ENCODE data around the gene NIM1K. TPM values are rescaled to one million over a fixed set of nuclear protein-coding genes. Genes with fewer than 3 reads are reported as not detected.

The NIM1K gene
- total and polyA plus RNA-seq, 10 donors = 0.13 to 1.1 (median 0.39) TPM; not detected in 1

GRCh38 chr5:43154469-43154868 lies 37.6 kb upstream of the NIM1K start:
- no peaks in the 10 kb centered on the region for H3K4me1 ChIP-seq
- H3K4me3 ChIP-seq = no peak overlapping the region
- no peak for DNase-seq
- H3K27ac ChIP-seq = no peak overlapping the region
- H3K27me3 ChIP-seq (replicated peaks in 1 of 7) = no peaks in the 10 kb centered on the region
- intact Hi-C loops (cut with DNase I; ENCODE audit: low total_unique reads) = no loop called here
- peaks cover 0 to 78% (median 12%) of the 10 kb centered on the region in 6 donors for H3K36me3 ChIP-seq
- WGBS, 5 donors = 93 to 95% (median 94%) methylated on average over 4 of the region's 4 CpGs
- no peaks in the 10 kb centered on the region for H3K9me3 ChIP-seq
- no peak for TF ChIP-seq POLR2AphosphoS5 (IDR thresholded peaks at IDR 0.05)
- no peak for TF ChIP-seq POLR2A (IDR thresholded peaks at IDR 0.05)
- no peak for TF ChIP-seq CTCF (IDR thresholded peaks at IDR 0.05 in 8 of 11, conservative IDR thresholded peaks at IDR 0.05 in 3 of 11)

- H3K36me3 ChIP-seq = peaks cover 0 to 74% (median 10%) of the 10 kb centered on the region in 6 donors
- DNase-seq = peak; percentile 14
- H3K27me3 ChIP-seq (replicated peaks in 1 of 7) = no peaks in the 10 kb centered on the region
- TF ChIP-seq POLR2A (IDR thresholded peaks at IDR 0.05) (no peak), CTCF (IDR thresholded peaks at IDR 0.05 in 8 of 11, conservative IDR thresholded peaks at IDR 0.05 in 3 of 11) (no peak), POLR2AphosphoS5 (IDR thresholded peaks at IDR 0.05) (no peak)
- no peaks in the 10 kb centered on the region for H3K9me3 ChIP-seq
- no peak overlapping the region for H3K4me3 ChIP-seq
- peaks cover 0 to 2% (median 0%) of the 10 kb centered on the region in 6 donors for H3K4me1 ChIP-seq
- intact Hi-C loops (cut with DNase I; ENCODE audit: low total_unique reads) = no loop called here
- 81 to 90% (median 84%) methylated on average over 4 of the region's 4 CpGs for WGBS, 5 donors
- no peak overlapping the region for H3K27ac ChIP-seq
Measured at GRCh38 chr5:43155394-43156096, 36.5 kb upstream of the NIM1K start.

GRCh38 chr5:43156388-43156787 lies 35.6 kb upstream of the NIM1K start:
- 89 to 92% (median 90%) methylated on average over 6 of the region's 6 CpGs for WGBS, 5 donors
- intact Hi-C loops (cut with DNase I; ENCODE audit: low total_unique reads) = no loop called here
- Histone ChIP-seq H3K27ac (no peak overlapping the region), H3K4me3 (no peak overlapping the region), H3K36me3 (peaks cover 0 to 74% (median 16%) of the 10 kb centered on the region in 6 donors), H3K27me3 (replicated peaks in 1 of 7) (no peaks in the 10 kb centered on the region), H3K9me3 (no peaks in the 10 kb centered on the region), H3K4me1 (peaks cover 0 to 8% (median 0%) of the 10 kb centered on the region in 6 donors)
- DNase-seq = no peak
- TF ChIP-seq CTCF (IDR thresholded peaks at IDR 0.05 in 8 of 11, conservative IDR thresholded peaks at IDR 0.05 in 3 of 11) = no peak
- TF ChIP-seq POLR2A (IDR thresholded peaks at IDR 0.05) = no peak
- no peak for TF ChIP-seq POLR2AphosphoS5 (IDR thresholded peaks at IDR 0.05)

GRCh38 chr5:43157068-43157467 lies 35.0 kb upstream of the NIM1K start:
- DNase-seq = no peak
- TF ChIP-seq POLR2A (IDR thresholded peaks at IDR 0.05) = no peak
- TF ChIP-seq POLR2AphosphoS5 (IDR thresholded peaks at IDR 0.05) = no peak
- TF ChIP-seq CTCF (IDR thresholded peaks at IDR 0.05 in 8 of 11, conservative IDR thresholded peaks at IDR 0.05 in 3 of 11) = no peak
- Histone ChIP-seq H3K27me3 (replicated peaks in 1 of 7) (no peaks in the 10 kb centered on the region), H3K27ac (no peak overlapping the region), H3K4me3 (no peak overlapping the region), H3K9me3 (no peaks in the 10 kb centered on the region), H3K36me3 (peaks cover 0 to 74% (median 16%) of the 10 kb centered on the region in 6 donors), H3K4me1 (peaks cover 0 to 13% (median 0%) of the 10 kb centered on the region in 6 donors)
- 95 to 100% (median 97%) methylated on average over 3 of the region's 3 CpGs for WGBS, 5 donors
- intact Hi-C loops (cut with DNase I; ENCODE audit: low total_unique reads) = no loop called here
